ENCODE results near the gene CHRNB1. TPM values are rescaled to one million over a fixed set of nuclear protein-coding genes. Genes with fewer than 3 reads are reported as not detected.

Gene CHRNB1, protein sequence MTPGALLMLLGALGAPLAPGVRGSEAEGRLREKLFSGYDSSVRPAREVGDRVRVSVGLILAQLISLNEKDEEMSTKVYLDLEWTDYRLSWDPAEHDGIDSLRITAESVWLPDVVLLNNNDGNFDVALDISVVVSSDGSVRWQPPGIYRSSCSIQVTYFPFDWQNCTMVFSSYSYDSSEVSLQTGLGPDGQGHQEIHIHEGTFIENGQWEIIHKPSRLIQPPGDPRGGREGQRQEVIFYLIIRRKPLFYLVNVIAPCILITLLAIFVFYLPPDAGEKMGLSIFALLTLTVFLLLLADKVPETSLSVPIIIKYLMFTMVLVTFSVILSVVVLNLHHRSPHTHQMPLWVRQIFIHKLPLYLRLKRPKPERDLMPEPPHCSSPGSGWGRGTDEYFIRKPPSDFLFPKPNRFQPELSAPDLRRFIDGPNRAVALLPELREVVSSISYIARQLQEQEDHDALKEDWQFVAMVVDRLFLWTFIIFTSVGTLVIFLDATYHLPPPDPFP
- 15.3 and 26.0 TPM in 2 replicates for total RNA-seq

DNA sequence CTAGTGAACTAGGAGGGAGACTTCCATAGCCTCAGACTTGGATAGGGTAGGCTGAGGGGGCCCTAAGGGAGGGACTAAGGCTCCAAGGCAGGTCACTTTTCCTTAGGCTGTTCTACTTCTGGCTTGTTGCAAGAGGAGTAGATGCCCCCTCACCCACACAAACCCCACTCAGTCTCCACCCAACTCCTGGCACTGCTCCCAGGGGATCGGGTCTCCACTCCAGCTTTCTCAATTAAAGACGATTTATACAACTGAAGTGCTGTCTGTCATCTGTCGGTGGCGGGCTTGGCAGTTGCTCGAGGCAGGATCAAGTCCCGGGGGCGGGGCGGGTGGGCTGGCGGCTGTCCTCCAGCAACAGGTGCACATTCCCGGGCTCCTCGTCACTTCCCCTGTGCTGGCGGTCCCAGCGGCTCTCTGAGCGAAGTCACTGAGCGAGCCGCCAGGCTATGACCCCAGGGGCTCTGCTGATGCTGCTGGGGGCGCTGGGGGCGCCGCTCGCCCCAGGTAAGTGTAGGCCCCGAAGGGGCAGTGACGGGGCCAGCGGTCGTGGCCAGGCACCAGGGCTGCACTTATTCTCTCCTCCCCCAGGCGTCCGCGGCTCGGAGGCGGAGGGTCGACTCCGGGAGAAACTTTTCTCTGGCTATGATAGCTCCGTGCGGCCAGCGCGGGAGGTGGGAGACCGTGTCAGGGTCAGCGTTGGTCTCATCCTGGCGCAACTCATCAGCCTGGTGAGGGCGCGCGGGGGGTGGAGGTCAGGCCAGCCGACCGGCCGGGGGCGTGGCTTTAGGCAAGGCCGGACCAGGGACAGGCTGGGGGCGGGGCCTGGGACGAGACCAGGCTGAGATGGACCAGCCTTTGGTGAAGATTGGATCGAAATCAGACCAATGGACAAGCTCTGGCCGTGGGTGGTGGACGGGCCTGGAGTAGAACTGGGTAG, at the start of gene CHRNB1:
Gene CHRNB1 (plus strand): TSS at position 380 of the 937 bp plus-strand sequence. CDS start 67 bp downstream, at position 447.
- DNase-seq (ENCODE audit: low read depth) = peak; percentile 44

DNA sequence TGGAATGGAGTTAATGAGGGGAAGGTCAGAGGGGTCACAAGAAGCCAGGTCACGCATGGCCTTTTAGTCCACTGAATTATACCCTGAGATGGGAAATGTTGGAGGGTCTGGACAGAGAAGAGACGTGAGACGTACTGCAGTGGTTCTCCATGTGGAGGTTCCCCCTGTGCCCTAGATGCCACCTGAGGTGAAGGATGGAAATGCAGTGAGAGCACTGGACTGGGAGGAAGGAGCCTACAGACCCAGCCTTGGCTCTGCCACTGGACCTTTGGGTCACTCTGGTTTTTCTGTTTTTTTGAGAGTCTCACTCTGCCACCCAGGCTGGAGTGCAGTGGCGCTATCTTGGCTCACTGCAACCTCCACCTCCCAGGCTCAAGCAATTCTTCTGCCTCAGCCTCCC, 48.7 kb upstream of the CHRNB1 start:
- DNase-seq (ENCODE audit: low read depth) = no peak

DNA sequence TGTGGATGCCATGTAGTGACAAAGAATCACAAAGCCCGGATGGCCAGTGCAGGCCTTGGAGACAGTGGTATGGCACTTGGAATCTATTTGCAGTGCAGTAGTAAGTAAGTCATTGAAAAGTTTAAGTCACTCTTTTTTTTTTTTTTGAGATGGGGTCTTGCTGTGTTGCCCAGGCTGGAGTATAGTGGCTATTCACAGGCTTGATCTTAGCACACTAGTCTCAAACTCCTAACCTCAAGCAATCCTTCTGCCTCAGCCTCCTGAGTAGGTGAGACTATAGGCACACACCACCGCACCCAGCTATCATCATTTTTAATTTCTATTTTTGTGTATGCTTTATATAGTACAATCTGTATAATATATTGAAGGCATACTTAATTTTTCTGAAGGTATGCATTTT, 46.2 kb upstream of the CHRNB1 start:
- DNase-seq (ENCODE audit: low read depth) = no peak

DNA sequence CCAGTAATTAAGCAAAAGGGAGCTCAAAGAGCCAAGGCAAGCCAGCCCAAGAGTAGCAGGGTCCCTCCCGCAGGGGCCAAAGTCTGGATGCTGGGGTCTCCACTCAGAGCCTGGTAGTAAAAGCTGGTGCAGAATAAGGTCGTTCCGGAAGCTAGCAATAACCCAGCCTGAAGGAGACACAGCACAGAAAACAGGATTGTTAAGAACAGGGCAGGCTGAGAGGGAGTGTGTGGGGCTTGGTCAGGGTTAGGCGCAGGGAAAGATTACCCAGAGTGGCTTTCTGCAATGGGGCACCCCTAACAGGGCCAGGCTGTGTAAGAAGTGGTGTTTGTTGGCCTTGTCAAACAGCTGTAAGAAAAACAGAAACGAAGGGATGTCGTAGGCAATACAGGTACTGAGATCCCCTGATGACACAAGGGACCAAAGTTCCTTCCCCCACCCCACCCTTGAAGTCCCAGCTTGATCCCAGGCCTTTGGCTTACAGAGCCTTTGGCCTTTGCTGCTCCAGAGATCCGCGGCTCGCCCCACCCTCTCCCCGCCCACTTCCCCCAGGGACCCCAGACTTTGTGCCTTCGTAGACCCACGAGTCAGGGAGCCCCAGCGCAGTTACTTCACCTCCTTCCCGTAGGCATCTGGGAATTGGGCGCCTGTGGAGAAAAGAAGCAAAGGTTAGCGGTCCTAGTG, 41.7 kb upstream of the CHRNB1 start:
- no peak for DNase-seq (ENCODE audit: low read depth)

DNA sequence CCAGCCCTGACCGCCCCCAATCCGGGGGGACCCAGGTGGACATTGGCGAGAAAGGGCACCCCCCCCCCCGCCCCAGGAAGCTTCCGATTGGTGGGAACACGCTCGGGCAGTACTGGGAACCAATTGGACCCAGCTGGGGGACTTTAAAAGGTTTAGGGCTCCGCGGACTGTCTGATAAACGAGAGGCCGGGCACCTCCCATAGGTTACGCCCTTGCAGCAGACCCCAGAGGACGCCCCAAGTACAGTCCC, 41.2 kb upstream of the CHRNB1 start:
- DNase-seq (ENCODE audit: low read depth) = no peak

DNA sequence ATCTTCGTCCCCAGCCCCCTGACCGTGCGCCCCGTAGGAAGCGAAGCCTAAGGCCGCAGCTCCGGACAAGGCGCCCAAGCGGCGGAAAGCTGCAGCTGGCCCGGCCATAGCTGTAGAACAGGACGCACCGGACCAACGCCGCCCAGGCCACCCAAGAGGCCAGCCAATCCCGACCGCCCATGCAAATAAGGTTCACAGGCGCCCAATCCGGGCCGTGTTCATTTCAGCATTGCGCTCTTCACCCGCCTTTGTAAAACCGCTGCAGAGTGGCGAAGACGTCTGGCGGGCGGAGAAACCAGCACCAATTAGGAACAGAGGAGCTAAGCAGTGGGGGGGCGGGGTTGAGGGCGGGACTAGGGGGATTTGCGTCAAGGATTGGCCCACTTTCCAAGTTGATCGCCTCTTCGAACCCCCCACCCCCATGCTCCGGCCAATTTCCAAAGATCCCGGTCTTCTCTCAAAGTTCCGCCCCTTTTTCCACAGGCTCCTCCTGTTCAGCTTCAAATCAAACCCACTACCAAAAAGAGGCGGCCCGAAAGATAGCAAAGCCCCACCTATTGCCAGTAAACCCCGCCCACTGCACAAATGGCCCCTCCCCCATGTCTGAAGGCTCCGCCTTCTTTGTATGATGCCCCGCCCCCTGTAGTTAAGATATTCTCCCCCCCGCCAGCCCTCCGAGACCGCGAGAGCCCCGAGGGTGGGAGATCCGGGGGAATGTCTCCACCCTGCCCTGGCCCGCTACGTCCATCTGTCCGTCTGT, 40.7 kb upstream of the CHRNB1 start, which contains the start of gene TMEM256:
Gene TMEM256 (minus strand): TSS at position 121 of the 760 bp plus-strand sequence. CDS start 13 bp downstream, at position 108.
- peak; percentile 97 for DNase-seq (ENCODE audit: low read depth)

DNA sequence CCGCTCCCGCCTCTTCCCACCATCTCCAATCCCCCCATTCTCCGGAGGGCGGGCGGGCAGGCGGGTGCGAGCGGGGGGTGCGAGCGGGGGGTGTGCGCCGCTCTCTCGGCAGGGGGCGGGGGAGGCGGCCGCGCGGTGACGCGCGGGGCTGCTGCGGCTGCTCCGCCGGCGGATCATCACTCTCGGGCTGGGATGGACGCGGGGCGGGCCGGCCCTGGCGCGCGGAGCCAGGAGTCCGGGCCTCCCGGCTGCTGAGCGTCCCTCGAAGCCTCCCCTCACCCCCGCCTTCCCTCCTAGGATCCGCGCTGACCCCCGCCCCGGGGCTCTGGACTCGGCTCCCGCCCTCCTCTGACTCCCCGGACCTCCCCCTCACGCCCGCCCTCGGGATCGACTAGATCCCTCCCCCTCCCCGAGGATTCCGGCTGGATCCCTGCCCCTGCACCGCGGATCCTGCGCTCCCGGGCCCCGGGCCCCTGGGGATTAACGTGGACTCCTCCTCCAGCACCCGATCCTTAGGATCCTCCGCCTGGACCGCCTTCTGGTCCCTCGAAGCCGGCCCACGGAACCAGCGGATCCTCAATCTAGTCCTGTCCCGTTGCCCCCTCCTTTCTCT, 40.0 kb upstream of the CHRNB1 start:
- no peak for DNase-seq (ENCODE audit: low read depth)

DNA sequence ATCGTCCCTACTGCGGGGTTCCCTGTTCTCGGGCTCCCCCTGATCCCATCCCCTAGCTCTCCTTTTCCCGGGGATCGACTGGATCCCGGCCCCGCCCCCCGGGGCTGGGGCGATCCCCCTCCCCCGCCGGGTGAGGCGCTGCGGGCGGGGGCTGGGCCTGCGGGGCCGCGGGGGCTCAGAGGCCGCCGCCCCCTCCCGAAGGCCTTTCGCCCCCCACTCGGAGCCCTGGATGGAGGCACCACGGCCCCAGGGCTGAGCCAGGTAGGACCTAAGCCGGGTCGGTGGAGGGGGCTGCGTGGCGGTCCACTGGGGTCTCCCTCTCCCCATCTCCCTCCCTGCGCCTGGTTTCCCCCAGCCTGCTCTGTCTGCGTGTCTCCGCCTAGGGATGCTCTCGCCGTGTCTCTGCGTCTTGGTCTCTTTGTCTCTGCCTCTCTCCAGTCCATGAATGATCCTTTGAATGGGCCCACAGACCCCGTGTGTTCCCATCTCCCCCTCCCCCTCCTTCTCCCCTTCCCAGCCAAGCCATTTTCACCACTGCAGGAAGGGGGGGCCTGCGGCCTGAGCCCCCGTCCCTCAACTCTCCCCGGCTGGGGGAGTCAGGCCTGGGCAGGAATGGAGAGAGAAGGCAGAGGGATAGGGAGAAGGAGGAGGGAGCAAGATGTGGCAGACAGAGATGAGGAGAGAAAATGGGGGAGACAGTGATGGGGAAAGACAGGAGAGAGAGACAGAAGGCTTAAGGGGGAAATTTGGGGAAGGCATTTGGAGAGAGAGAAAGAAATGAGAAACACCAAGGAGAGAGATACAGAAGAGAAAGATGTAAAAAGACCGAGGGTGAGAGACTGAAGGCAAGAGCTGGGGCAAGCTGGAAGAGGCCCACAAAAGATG, 39.3 kb upstream of the CHRNB1 start:
- no peak for DNase-seq (ENCODE audit: low read depth)

DNA sequence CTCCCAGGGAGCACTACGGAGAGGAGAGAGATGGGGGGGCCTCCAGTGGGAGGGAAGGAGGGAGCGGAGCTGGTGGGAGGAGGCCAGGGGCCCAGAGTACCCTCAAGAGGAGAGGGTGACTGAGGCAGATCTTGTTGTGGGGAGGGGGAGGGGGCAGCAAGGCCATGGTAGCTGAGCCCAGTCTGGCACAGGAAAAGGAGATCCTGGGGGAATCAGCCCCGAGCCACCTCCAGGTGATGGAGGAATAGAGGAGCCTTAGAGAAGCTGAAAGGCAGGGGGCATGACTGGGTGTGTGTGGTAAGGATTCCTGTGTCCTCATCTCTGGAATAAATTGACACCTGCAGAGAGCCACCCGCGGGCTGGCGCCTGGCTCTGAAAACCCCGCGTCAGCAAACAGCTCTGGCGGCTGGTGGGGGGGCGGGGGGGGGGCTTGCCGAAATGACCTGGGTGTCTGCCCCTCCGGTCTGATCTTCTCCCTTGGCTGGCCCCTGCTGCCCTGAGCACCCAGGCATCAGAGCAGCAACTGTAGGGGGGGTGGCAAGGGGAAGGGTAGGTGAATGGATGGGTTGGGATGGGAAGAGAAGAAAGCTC, 38.5 kb upstream of the CHRNB1 start:
- DNase-seq (ENCODE audit: low read depth) = no peak

DNA sequence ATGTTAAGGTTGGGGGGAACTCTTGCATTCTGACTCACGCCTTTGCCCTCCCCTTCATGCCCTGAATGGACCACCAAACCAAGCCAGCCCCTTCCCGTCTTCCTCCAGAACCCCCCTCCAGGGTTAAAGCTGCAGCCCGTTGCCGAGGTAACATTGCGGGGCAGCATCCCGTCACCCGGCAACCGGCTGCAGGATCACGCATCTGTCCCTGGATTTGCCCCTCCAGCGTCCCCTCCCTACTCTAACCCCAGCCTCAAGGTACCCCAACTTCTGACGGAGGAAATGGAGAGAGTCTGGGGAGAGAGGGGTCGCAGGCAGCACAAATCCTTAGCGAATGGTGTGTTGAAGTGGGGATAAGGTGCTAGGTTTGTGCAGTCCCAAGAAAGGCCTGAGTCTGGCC, 37.8 kb upstream of the CHRNB1 start:
- DNase-seq (ENCODE audit: low read depth) = no peak

DNA sequence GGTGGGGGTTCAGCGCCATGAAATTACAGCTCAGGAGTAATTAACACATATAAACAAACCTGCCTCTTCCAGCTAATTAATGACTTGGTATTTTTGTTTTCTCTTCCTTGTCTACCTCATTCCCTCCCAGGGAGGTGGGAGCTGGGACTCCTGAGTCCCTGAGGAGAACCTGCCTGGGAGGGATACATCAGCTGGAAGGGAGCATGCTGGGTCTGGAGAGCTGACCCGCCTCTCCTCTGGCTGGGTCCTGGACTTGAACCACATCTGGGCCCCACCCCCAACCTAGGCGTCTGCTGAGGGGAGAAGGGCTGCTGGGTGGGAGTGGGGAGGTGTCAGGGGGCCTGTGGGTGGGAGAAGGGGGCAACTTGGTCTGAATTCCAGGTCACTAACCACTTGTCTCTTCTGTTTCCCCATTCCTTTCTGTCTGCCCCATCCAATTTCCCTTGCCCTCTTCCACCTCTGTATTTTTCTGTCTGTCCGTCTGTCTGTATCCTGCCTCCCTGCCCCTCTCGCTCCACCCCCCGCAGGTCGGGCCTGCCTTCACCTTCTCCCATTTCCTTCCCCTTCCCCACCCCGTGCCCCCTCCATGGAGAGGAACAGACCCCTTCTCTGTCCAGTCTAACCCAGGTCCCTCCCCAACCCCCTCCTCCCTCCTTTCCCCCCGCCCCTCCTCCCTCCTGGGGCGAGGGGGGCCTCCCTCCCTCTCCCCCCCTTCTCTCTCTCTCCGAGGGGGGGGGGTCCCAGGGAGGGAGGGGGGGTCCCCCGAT, 37.2 kb upstream of the CHRNB1 start, which contains the start of gene NLGN2:
Gene NLGN2 (plus strand): TSS at position 361 of the 767 bp plus-strand sequence. CDS start 411 bp downstream, outside the sequence.
- DNase-seq (ENCODE audit: low read depth) = no peak

DNA sequence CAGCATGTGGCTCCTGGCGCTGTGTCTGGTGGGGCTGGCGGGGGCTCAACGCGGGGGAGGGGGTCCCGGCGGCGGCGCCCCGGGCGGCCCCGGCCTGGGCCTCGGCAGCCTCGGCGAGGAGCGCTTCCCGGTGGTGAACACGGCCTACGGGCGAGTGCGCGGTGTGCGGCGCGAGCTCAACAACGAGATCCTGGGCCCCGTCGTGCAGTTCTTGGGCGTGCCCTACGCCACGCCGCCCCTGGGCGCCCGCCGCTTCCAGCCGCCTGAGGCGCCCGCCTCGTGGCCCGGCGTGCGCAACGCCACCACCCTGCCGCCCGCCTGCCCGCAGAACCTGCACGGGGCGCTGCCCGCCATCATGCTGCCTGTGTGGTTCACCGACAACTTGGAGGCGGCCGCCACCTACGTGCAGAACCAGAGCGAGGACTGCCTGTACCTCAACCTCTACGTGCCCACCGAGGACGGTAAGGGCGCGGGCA, 36.6 kb upstream of the CHRNB1 start:
- DNase-seq (ENCODE audit: low read depth) = no peak

DNA sequence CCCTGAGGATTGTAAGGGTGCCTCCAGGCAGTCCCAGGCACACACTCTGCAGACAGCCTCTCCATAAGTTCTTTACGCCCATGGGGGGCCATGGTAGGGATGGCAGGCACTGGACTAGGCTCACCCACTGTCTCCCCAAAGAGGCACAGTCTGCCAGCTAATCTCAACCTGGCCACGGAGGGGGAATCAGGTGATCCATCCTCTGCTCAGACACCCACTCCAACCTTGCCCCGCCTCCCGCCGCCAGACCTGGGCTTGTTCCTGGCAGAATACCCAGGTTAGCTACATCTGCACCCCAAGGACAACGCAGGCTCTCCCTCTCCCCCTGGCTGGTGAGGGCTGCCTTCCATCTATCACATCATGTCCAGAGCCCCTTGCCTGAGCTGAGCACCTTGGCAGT, 36.0 kb upstream of the CHRNB1 start:
- no peak for DNase-seq (ENCODE audit: low read depth)

DNA sequence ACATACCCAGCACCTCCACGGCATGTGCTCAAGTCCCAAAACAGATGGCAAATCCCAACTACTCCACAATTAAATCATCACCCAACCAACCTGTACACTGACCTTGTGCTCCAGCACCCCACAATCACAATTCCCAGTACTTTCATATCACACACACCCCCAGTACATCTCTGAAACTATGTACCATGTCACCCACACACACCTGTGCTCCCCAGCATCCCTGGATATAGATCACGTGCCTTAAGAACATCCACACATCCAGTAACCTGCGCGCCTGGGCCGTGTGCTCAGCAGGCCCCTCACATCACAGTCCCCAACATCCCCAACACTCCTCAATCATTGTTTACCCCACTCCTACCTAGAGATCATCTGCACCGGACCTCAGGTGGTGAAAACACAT, 35.1 kb upstream of the CHRNB1 start:
- no peak for DNase-seq (ENCODE audit: low read depth)

DNA sequence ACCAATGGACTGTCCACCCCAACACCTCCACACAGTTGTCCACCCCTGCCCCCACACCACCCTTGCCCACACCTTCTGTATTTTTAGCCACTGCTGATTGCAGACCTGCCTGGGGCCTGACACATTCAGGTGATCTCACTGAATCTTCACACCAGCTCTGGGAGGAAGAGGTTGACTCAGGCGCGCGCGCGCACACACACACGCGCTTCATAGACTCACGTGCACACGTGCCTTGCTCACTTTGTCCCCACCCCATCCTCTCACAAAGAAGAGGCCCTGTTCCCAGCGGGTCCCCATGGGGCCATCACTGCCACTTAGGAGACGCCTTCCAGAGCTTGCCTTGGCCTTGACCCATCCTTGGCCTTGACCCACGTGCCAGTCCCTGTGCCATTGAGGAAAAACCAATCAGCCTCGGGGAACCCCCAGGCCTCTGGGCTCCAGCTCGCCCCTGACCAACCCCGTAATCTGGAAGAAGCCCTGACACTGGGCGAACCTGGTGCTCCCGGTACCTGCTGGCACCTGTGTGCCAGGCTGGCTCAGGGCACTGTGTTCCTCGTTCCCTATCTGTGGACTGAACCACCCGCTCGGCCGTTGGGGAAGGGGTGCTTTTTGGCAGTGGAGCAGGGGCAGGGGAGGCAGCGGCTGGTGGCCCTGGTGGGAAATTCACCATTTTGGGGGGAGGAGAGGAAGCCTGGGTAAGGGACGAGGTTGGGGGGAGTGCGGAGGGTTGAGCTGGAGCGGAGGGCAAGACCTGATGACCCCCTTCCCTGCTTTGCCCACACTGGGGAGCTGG, 34.0 kb upstream of the CHRNB1 start:
- DNase-seq (ENCODE audit: low read depth) = no peak

DNA sequence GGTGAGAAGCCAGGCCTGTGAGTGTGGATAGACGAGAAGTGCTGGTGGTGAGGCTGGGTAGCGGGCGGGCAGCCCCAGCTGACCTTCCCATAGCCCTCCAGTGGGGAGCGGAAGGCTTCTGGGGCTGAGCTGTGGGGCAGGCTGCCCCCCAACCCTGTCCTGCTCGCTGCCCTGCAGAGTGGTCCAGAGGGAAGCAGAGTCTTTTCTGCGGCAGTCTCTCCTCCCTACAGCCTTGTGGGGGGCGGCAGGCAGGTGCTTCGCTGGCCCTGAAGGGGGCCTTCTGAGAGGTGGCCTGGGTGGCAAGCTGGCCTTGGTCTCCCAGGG, 33.5 kb upstream of the CHRNB1 start:
- no peak for DNase-seq (ENCODE audit: low read depth)

DNA sequence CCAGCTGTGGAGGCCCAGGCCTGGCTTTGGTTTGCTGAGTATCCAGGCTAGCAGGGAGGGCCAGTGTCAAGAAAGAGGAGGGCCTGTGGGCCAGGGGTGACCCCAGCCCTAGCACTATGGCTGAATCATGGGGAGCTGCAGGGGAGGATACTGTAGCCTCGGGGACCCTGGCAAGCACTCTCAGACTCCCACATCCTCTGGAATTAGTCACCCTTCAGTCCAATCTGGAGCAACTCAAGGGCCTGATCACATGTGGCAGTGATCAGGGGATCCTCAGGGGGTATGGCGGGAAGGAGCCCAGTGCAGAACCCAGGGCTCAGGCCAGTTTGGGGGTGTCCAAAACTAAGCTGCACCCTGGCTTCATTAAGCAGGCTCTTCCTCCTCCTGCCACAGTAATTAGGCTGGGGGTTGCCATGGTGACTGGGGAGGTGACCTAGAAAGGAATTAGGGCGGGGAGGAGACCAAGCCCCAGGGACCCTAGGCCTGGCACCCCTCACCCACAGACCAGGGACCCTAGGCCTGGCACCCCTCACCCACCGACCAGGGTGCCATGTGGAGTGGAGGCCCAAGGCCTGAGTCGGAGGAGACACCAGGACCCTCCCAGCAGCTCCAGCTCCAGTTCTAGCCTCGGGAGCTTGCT, 31.4 kb upstream of the CHRNB1 start:
- DNase-seq (ENCODE audit: low read depth) = no peak

All from renal cortical epithelial cell (primary cell).